ENCODE measurements around the gene PTPRB. TPM values are rescaled to one million over a fixed set of nuclear protein-coding genes. Genes with fewer than 3 reads are reported as not detected.

PTPRB gene
- total RNA-seq, 1 experiment from 2014 or later: 3.4 TPM

DNA sequence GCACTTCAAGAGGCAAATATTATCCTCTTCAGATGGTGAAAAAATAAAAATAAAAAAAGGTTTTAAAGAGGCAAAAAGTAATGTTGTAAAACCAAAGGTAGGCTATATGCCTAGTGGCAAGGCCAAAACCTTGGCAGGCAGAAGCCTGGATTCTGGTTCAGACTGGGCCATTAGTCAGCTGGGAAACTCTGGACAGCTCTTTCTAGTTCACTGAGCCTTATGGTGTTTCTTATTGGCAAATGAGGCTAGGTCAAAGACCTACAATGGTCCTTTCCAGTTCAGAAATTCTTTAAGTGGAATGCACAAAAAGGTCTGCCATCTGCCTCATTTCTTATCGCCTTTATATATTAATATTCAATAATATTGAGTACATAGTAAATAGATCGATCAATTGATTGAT lies 44.6 kb downstream of the PTPRB start:
- DNase-seq (ENCODE audit: low read depth): peak; percentile 15

- DNase-seq (ENCODE audit: low read depth): peak; percentile 15
Measured at GRCh38 chr12:70590549-70591226, 46.5 kb downstream of the PTPRB start.

- peak; percentile 74 for DNase-seq (ENCODE audit: low read depth)
Measured at GRCh38 chr12:70590051-70590450, 47.2 kb downstream of the PTPRB start.

DNA sequence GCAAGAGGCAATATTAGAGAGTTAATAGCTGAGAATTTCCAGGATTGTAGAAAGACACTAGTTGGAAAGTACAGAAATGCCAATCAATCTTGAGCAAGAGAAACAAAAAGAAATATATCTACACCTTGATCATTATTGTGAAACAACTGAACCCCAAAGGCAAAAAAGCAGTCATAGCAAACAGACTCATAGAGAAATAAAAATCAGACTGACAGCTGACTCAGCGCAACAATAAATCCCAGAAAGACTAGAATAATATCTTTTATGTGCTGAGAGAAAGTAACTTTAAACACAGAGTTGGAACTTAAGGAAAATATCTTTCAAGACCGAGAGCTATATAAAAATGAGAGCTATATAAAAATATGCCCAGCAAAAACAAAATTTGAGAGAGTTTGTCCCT lies 52.9 kb downstream of the PTPRB start:
- no peak for DNase-seq (ENCODE audit: low read depth)

- no peak for DNase-seq (ENCODE audit: low read depth)
Measured at GRCh38 chr12:70583251-70583650, 54.0 kb downstream of the PTPRB start.

DNA sequence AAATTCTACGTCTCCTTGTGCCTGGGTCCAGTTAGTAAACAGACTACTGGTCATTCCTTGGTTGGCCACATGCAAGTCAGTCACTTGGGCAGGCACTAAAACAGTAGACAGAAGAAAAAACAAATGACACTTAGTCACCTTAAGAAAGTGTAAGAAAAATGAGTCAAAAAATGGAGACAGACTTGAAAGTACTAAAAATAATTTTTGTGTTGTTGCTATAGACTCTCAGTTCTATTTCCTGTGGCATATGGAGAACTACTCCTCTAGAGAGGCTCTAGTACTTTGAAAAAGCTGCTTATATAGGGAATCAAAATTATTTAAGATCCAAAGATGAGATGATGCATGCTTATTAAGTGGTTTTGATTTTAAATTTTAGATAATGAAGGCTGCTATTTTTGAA lies 56.0 kb downstream of the PTPRB start:
- DNase-seq (ENCODE audit: low read depth): no peak

- no peak for DNase-seq (ENCODE audit: low read depth)
Measured at GRCh38 chr12:70577283-70577634, 60.0 kb downstream of the PTPRB start.

- peak; percentile 75 for DNase-seq (ENCODE audit: low read depth)
Measured at GRCh38 chr12:70576341-70577282, 60.6 kb downstream of the PTPRB start.

- peak; percentile 5 for DNase-seq (ENCODE audit: low read depth)
Measured at GRCh38 chr12:70571705-70572268, 65.4 kb downstream of the PTPRB start.

DNA sequence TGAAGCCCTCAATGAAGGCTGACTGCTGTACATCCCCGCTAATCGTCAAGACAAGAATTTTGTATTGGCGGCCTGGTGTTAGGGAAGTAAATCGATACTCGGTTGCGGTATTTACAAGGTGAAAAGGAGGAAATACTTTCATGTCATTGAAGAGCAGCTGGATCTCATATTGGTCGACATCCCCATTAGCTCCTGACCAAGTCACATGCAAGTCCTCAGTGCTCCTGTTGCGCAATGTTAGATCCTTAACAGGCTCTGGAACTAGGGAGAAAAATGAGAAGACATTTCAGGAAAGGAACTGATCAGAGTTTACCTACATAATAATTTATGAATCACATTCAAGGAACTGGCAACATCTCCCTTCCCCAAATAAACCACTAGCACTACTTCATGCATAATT lies 66.2 kb downstream of the PTPRB start:
- peak; percentile 4 for DNase-seq (ENCODE audit: low read depth)

- DNase-seq (ENCODE audit: low read depth): no peak
Measured at GRCh38 chr12:70561550-70561949, 75.7 kb downstream of the PTPRB start.

DNA sequence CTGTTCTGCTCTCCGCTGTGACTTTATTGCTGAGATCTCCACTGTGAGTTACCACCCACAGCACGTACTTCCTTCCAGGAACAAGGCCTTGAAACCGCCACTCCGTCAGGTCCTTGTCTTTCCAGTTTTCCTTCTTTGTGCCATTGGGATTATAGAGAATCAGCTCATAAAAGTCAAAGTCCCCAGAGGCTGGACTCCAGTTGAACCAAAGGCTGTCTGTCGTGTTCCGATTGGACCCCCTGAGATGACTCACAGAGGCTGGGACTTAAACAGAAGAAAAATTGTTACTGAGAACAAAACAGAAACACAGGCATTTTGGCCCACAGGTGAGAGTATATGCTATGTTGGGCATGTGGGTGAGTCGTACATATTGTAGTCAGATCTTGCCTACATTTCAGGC lies 76.6 kb downstream of the PTPRB start:
- DNase-seq (ENCODE audit: low read depth): no peak

GRCh38 chr12:70559390-70559789 lies 77.8 kb downstream of the PTPRB start:
- no peak for DNase-seq (ENCODE audit: low read depth)

DNA sequence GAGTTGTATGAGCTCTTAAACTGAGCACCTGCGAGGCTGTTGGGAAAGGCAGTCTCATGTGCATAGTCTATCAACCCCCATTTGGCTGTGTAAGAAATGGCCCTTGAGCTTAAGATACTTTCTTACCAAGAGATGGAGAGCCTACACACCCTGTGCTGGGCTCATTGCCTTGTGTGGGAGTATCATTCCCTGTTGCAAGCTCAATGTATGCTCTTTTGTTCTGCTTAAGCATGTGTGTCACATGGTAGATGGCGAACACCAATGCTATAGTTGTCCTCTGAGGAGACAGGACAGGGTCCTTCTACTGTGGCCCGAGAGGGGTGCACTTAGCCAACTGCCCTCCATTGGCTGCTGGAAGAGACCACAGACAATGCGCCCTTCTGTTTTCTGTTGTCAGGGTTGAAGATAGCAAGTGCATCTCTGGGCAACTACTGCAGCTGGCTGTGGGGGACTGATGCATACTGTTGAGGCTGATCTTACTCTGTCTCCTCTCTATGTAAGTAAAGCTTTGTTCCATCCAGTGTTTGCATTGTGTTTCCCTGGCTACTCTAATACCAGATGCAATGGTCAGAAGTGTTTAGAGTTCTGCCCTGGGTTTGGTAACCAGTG lies 79.5 kb downstream of the PTPRB start:
- no peak for DNase-seq (ENCODE audit: low read depth)

GRCh38 chr12:70556179-70556869 lies 80.9 kb downstream of the PTPRB start:
- no peak for DNase-seq (ENCODE audit: low read depth)

- no peak for DNase-seq (ENCODE audit: low read depth)
Measured at GRCh38 chr12:70555081-70555480, 82.1 kb downstream of the PTPRB start.

GRCh38 chr12:70553391-70553859 lies 83.8 kb downstream of the PTPRB start:
- no peak for DNase-seq (ENCODE audit: low read depth)

- no peak for DNase-seq (ENCODE audit: low read depth)
Measured at GRCh38 chr12:70551731-70552130, 85.5 kb downstream of the PTPRB start.

- no peak for DNase-seq (ENCODE audit: low read depth)
Measured at GRCh38 chr12:70550180-70550577, 87.0 kb downstream of the PTPRB start.

- no peak for DNase-seq (ENCODE audit: low read depth)
Measured at GRCh38 chr12:70549340-70550179, 87.7 kb downstream of the PTPRB start.

DNA sequence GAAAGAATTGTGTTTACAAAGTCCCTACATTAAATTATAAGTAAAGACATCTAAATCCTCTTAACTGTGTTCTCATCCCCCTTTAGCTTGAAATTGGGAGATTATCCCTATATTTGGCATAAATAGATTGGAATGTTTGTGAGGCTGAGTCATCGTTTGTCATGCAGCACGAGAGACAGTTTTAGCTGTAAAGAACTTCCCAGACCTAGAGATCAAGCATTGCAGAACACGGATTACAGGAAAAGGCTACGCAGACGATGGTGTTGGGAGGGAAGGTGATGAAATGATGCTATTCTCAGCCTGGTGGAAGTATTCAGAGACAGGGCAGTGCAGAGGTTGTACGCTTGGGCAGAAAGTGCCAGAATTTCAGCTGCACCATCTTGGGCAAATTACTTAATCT lies 93.8 kb downstream of the PTPRB start:
- DNase-seq (ENCODE audit: low read depth): peak; percentile 85

Data from M059J (cell line).